HFF-Myc (cell line): Measurements from ENCODE around the gene RTCA.
"Not testable (repeated sequence)": the region's sequence is repeated elsewhere in the genome, so short reads cannot be mapped to it uniquely, and the experiment has no call there.

Experiments
- DNase-seq: peaks from one replicate; pipeline ENCODE4 v3.0.0-alpha.2; 2011; ENCODE audit warnings: low read depth; ENCODE audit errors: extremely low read depth
- H3K4me3 ChIP-seq: replicated peaks from 2 replicates; pipeline ENCODE4 v1.5.1; 2011; ENCODE audit warnings: low read depth, mild to moderate bottlenecking, control low read depth, low read length
- CTCF ChIP-seq: IDR thresholded peaks from 2 replicates; pipeline ENCODE4 v1.5.1; 2012; ENCODE audit warnings: mild to moderate bottlenecking, low read depth, low read length, control low read depth; ENCODE audit errors: missing control alignments

The RTCA gene

GRCh38 chr1:100230765-100231164, 35.3 kb upstream of the RTCA start:
- no peak for DNase-seq
- TF ChIP-seq CTCF = no peak
- H3K4me3 ChIP-seq = no peak overlapping the region

- DNase-seq = no peak
- H3K4me3 ChIP-seq = no peak overlapping the region
- TF ChIP-seq CTCF = no peak
Measured at GRCh38 chr1:100231721-100232120, 34.3 kb upstream of the RTCA start.

- H3K4me3 ChIP-seq = no peak overlapping the region
- no peak for DNase-seq
- TF ChIP-seq CTCF = no peak
Measured at GRCh38 chr1:100232156-100232555, 33.9 kb upstream of the RTCA start.

- H3K4me3 ChIP-seq, DNase-seq: not testable (repeated sequence)
Measured at GRCh38 chr1:100233566-100233965, 32.5 kb upstream of the RTCA start.

GRCh38 chr1:100234432-100234831, 31.6 kb upstream of the RTCA start:
- H3K4me3 ChIP-seq = no peak overlapping the region
- TF ChIP-seq CTCF = no peak
- no peak for DNase-seq

GRCh38 chr1:100237091-100237490, 28.9 kb upstream of the RTCA start:
- no peak for TF ChIP-seq CTCF
- DNase-seq = no peak
- no peak overlapping the region for H3K4me3 ChIP-seq

GRCh38 chr1:100239961-100240360, 26.1 kb upstream of the RTCA start:
- DNase-seq = no peak
- no peak overlapping the region for H3K4me3 ChIP-seq
- TF ChIP-seq CTCF = no peak
